Stimulated activated CD4-positive, alpha-beta T cell treated with anti-CD3 and anti-CD28 coated beads, TNF-alpha, amount 100 ng/mL, for 24 hours (primary cell): ENCODE results near the gene ANLN.
"Not testable (repeated sequence)": the region's sequence is repeated elsewhere in the genome, so short reads cannot be mapped to it uniquely, and the experiment has no call there.

Experiments used
- DNase-seq, 3 experiments: peaks; one replicate each; pipeline ENCODE4 v3.0.0-alpha.2; 2020; ENCODE audit warnings: low read depth in 3 of 3

The ANLN gene

GRCh38 chr7:36372156-36372555, 17.5 kb upstream of the ANLN start:
- DNase-seq, result no peak

GRCh38 chr7:36378555-36378954, 11.1 kb upstream of the ANLN start:
- DNase-seq, result not testable (repeated sequence)

GRCh38 chr7:36379831-36380504, 9.7 kb upstream of the ANLN start:
- no peak for DNase-seq

GRCh38 chr7:36381056-36381455, 8.6 kb upstream of the ANLN start:
- DNase-seq, result no peak

- not testable (repeated sequence) for DNase-seq
Observed at GRCh38 chr7:36383284-36383683, 6.4 kb upstream of the ANLN start.

- not testable (repeated sequence) for DNase-seq
Observed at GRCh38 chr7:36385646-36386045, 4.0 kb upstream of the ANLN start.

GRCh38 chr7:36387435-36388231, 2.0 kb upstream of the ANLN start:
- no peak for DNase-seq

- DNase-seq, result no peak
Observed at GRCh38 chr7:36388423-36388822, 1.2 kb upstream of the ANLN start.

- peak; percentile 14 to 77 (median 25) for DNase-seq
Observed at GRCh38 chr7:36390199-36391090, 783 bp downstream of the ANLN start.

GRCh38 chr7:36391436-36392198, 2.0 kb downstream of the ANLN start:
- no peak for DNase-seq

- DNase-seq, result no peak
Observed at GRCh38 chr7:36393826-36394225, 4.2 kb downstream of the ANLN start.

GRCh38 chr7:36395171-36395894, 5.7 kb downstream of the ANLN start:
- no peak for DNase-seq

- no peak for DNase-seq
Observed at GRCh38 chr7:36396150-36396549, 6.5 kb downstream of the ANLN start.

- no peak for DNase-seq
Observed at GRCh38 chr7:36400036-36400435, 10.4 kb downstream of the ANLN start.

GRCh38 chr7:36400606-36401005, 10.9 kb downstream of the ANLN start:
- no peak for DNase-seq

- no peak for DNase-seq
Observed at GRCh38 chr7:36403452-36403851, 13.8 kb downstream of the ANLN start.

- DNase-seq, result no peak
Observed at GRCh38 chr7:36404639-36405408, 15.2 kb downstream of the ANLN start.

GRCh38 chr7:36405409-36405803, 15.7 kb downstream of the ANLN start:
- DNase-seq, result no peak

GRCh38 chr7:36406156-36406555, 16.5 kb downstream of the ANLN start:
- no peak for DNase-seq
